Testis (tissue), 2 donors: ENCODE data around the gene BTN2A1.

ENCODE experiments used
- CTCF ChIP-seq, 3 experiments: fragments of 450-650 bp in 2 of 3; fragments of 200-600 bp in 1 of 3; sonication (generic) in 1 of 3; IDR thresholded peaks; one replicate each; pipeline ENCODE4 v1.5.1; 2016 to 2019; ENCODE audit warnings: antibody characterized with exemption in 3 of 3, mild to moderate bottlenecking in 2 of 3, moderate library complexity in 1 of 3
- POLR2A ChIP-seq: fragments of 450-650 bp; IDR thresholded peaks from one replicate; pipeline ENCODE4 v1.6.1; 2017; ENCODE audit warnings: antibody characterized with exemption, mild to moderate bottlenecking, moderate library complexity

GRCh38 chr6:26422329-26422728 lies 35.4 kb upstream of the BTN2A1 start:
- TF ChIP-seq CTCF (IDR thresholded peaks at IDR 0.05) (no peak), POLR2A (no peak)
